Stimulated activated CD4-positive, alpha-beta T cell treated with anti-CD3 and anti-CD28 coated beads, Interleukin-4, amount 100 ng/mL, for 4 hours (primary cell): ENCODE data around the gene GPBP1.
"Not testable (repeated sequence)": the region's sequence is repeated elsewhere in the genome, so short reads cannot be mapped to it uniquely, and the experiment has no call there.

Source experiments
- DNase-seq, 2 experiments: peaks; one replicate each; pipeline ENCODE4 v3.0.0-alpha.2; 2020

Gene GPBP1

GRCh38 chr5:57291894-57292293 is 118.0 kb downstream of the GPBP1 start:
- no peak for DNase-seq

GRCh38 chr5:57292336-57292735 is 118.5 kb downstream of the GPBP1 start:
- DNase-seq = no peak

GRCh38 chr5:57298295-57298984 is 124.6 kb downstream of the GPBP1 start:
- peak; percentile 77 for DNase-seq

GRCh38 chr5:57298985-57299491 is 125.2 kb downstream of the GPBP1 start:
- peak; percentile 19 to 41 for DNase-seq

GRCh38 chr5:57299986-57300385 is 126.1 kb downstream of the GPBP1 start:
- no peak for DNase-seq

GRCh38 chr5:57302164-57302563 is 128.3 kb downstream of the GPBP1 start:
- DNase-seq = peak; percentile 11 to 45

GRCh38 chr5:57302643-57303042 is 128.8 kb downstream of the GPBP1 start:
- DNase-seq = no peak

GRCh38 chr5:57303985-57304384 is 130.1 kb downstream of the GPBP1 start:
- DNase-seq = no peak

GRCh38 chr5:57304931-57305330 is 131.1 kb downstream of the GPBP1 start:
- no peak for DNase-seq

- no peak for DNase-seq
Measured at GRCh38 chr5:57306359-57306758, 132.5 kb downstream of the GPBP1 start.

GRCh38 chr5:57307516-57307915 is 133.7 kb downstream of the GPBP1 start:
- DNase-seq = no peak

GRCh38 chr5:57309022-57309421 is 135.2 kb downstream of the GPBP1 start:
- not testable (repeated sequence) for DNase-seq

GRCh38 chr5:57311251-57311650 is 137.4 kb downstream of the GPBP1 start:
- no peak for DNase-seq

- no peak for DNase-seq
Measured at GRCh38 chr5:57311921-57312735, 138.3 kb downstream of the GPBP1 start.

GRCh38 chr5:57313716-57314115 is 139.9 kb downstream of the GPBP1 start:
- DNase-seq = no peak
